Raji (cell line): ENCODE data around the gene SUGCT.

Experiments
- POLR2A ChIP-seq: IDR thresholded peaks from 2 replicates; pipeline ENCODE4 v1.6.1; 2011; ENCODE audit warnings: low read depth, low read length, control low read depth; ENCODE audit not compliant: insufficient read depth

Gene SUGCT

DNA sequence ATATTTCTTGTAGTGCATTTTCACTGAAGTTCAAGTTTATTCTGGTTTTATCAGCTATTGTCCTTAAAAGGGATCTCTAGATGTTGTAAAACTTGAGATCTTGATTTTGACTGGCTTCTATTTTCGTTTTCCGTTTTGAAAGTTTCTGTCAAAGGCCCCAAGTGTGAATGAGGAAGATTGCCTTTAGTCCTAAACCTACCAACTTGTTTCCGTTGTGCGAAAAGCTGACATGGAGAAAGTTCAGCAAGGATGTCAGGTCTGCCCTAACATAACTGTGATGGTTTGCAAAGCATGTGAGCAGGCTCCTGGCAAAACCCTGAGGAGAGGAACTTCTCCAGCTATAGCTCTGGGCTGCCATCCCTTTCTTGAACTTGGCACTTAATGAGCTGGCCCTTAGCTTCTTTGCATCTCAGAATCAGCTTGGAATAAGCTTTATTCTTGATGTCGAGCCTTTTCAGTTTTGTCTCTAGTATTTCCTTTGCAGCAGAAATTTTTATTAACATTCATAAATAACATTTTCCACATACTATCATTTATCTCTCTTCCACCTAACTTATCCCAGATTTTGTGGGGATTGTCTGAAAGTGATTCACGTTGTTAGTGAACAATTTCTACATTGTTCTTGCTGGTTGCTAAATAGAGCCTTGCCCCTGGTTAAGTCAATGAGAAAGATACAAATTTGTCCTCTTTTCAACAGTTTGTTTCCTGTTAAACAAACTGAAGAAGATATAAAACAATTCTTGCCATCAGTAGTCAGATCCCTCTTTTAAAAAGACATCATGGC lies 559.4 kb downstream of the SUGCT start:
- no peak for TF ChIP-seq POLR2A

- no peak for TF ChIP-seq POLR2A
These were observed 560.2 kb downstream of the SUGCT start for GRCh38 chr7:40694991-40695390.

DNA sequence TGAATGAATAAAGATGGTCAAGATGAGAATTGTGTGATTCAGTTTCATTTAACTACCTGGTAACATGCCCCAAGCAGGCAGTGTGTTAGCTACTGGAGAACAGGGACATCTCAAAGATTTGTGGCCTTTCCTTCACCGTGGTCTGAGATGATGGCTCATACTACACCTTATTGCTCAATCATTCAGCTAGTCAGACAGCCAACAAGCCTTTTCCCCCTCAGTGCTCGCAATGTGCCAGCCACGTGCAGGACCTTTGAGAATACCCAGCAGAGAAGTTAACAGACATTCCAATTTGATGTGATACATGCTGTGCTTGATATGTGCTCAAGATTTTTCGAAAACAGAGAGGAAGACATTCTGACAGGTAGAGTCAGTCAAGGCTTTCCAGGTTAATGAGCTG lies 562.8 kb downstream of the SUGCT start:
- no peak for TF ChIP-seq POLR2A

GRCh38 chr7:40698214-40698920 lies 563.6 kb downstream of the SUGCT start:
- no peak for TF ChIP-seq POLR2A

GRCh38 chr7:40698921-40699260 lies 564.1 kb downstream of the SUGCT start:
- no peak for TF ChIP-seq POLR2A

- no peak for TF ChIP-seq POLR2A
These were observed 566.0 kb downstream of the SUGCT start for GRCh38 chr7:40700653-40701421.

- TF ChIP-seq POLR2A: no peak
These were observed 567.2 kb downstream of the SUGCT start for GRCh38 chr7:40701836-40702551.

GRCh38 chr7:40704172-40704571 lies 569.4 kb downstream of the SUGCT start:
- no peak for TF ChIP-seq POLR2A

DNA sequence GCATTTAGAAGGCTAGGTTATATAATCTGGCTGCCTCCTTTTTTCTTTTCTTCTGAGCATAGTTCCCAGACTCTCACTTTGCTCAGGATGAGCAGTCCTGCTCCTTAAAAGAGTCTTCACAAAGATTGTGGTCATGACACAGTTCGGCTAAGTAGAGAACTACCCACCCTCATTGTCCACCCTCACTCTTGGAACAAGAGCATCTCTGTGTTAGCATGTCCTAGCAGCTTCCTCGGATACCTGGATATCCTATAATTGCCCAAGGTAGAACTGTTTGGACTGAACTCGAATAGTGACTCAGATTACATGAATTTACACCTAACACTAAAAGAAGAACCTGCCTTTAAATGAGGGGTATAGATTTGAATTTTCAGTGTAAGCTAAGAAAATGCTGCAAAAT lies 572.0 kb downstream of the SUGCT start:
- TF ChIP-seq POLR2A: no peak

DNA sequence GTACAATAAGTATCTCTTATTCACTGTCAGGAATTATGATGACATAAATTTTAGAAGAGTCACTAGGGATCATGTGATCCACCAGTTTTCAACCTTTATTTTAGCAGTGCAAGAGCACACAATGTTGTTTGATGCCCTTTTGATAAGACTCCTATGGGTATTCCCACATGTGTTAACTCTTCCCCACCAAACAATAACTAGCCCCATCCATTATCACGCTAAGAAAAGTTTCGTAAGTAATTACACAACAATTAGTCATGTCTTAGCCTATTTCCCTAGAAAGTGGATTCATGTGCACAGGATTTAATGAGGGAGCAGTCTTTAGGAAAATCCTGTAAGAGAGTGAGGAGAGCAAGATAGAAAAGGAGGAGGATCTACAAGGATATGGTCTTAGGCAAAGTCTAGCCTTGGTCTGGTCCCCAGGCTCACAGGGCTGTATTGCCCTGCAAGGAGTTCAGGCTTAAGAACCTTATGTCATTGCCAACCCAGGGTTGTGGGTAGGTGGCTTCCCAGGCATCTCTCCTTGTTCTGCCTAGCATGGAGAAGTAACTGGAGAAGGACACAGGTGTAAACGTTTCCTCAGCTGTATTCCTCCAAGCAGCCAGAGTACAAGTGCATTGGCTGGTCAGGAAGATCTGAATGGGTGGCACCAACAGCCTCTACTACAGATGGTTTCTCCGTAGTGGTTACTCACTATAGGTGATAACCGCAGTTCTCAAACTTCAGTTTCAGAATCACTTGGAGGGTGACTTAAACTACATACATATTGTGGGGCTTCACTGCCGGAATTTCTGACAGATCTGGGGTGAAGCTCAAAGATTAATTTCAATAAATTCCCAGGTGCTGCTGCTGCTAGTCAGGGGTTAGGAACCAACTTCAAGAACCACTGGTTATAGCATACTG lies 574.5 kb downstream of the SUGCT start:
- no peak for TF ChIP-seq POLR2A

DNA sequence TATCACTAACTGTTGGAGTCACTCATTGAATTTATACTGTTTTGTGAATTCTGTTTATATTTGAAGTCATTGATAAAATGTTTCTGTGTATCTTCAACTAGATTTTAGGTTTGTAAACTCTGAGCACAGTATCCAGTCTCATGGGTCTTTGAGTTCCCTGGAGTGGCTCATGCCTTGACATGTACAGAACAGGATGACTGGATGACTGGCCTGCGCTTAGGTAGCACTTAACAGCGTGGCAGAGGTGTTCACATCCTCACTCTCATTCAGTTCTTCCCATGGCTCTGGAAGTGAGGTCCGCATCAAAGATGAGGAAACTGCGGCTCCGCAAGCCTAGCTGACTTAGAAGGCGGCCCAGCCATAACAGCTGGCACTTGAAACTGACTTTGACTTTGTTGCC lies 576.9 kb downstream of the SUGCT start:
- TF ChIP-seq POLR2A: no peak

DNA sequence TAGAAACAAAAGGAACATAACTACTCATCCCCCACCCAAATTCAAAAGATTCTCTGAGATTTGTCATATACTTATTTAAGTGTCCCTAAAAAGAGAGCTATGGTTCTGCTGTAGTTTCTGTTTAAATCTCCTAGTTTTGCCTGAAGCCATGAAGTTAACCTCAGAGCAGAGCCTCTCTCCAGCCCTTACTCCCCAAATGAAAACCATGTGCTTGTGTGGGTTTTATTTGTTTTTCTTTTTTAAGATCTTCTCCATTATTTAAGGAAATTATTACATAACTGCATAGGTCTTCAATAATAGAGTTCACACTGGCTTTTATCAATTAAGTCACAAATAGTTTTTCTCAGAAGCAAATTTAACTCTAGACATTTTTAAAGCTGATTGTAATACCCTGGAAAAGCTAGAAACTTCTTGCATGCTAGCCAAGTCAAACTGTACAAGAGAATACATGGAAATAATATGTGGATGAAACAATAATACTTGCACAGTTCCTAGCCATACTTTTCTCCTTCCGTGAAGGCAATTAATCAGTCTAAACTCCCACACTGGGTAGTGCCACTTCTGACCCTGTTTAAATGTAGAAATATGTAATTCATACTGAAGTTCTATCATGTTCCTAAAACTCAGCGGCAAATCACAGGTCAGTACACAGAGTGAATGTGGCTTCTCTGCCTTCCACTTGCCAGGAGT lies 579.7 kb downstream of the SUGCT start:
- no peak for TF ChIP-seq POLR2A

DNA sequence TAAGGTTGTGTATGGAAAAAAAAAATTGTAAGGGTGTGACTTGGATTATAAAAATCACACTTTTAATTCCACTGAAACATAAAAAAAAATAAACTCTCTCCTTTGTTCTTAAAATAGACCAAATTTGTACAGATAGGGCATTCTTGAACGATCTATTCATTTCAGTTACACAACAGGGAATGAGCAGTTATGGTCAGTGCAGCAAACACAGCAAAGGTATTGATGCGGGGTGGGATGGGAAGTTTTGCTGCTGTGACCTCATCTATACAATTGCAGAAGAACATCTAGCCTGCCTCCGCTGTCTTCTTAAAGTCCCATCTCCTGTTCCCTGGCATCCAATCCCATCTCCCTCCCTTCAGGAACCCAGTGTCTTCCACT lies 580.2 kb downstream of the SUGCT start:
- TF ChIP-seq POLR2A: no peak

DNA sequence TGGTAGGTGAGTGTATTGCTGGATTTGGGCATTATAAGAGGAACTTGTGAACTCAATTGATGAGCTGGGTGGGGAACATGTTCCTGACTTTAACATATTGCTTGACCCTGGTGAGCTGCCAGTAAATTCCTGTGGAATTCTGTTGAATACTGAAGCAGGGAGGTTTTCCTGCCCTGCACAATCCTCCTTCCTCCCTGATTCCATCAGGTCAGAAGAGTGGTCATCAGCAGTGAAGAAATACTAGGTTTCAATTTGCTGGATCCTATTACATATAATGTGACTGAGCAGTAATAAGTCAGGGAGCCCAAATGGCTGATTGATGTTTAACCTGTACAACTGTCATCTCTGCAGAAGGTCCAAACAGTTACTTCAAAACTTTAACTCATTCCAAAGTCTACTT lies 581.2 kb downstream of the SUGCT start:
- no peak for TF ChIP-seq POLR2A
